HEK293 (cell line): ENCODE results near the gene LINS1.

Experiments
- CTCF ChIA-PET: fragments of 350-600 bp; formaldehyde crosslinking; extraction: SDS; loops from one replicate; lab custom pipeline; 2021; ENCODE audit warnings: antibody characterized with exemption; lab: Yijun Ruan, JAX
- POLR2A ChIA-PET: fragments of 300-600 bp; formaldehyde crosslinking; extraction: SDS; loops from one replicate; lab custom pipeline; 2020; ENCODE audit warnings: antibody characterized with exemption, inconsistent platforms; lab: Yijun Ruan, JAX
- H3K27ac ChIP-seq: fragments of 200-500 bp; sonication (Bioruptor generic); 2 replicates; pipeline ENCODE4 v1.5.1; 2014; ENCODE audit warnings: low read depth, low read length, control low read depth, inconsistent platforms; ENCODE audit errors: extremely low read depth
- H3K36me3 ChIP-seq, 2 experiments: fragments of 200-500 bp in 1 of 2; sonication (Bioruptor generic) in 1 of 2; 1 replicate in 1 of 2; 2 replicates in 1 of 2; pipeline ENCODE4 v1.5.1; 2014 to 2017; ENCODE audit warnings: inconsistent platforms in 2 of 2, low read length in 2 of 2; ENCODE audit not compliant: control insufficient read depth in 2 of 2, insufficient read depth in 1 of 2
- H3K4me1 ChIP-seq: fragments of 200-500 bp; sonication (Bioruptor generic); 2 replicates; pipeline ENCODE4 v1.5.1; 2014; ENCODE audit warnings: mild to moderate bottlenecking, low read length, inconsistent platforms; ENCODE audit not compliant: control insufficient read depth, insufficient read depth
- H3K4me3 ChIP-seq: 2 replicates; pipeline ENCODE4 v1.5.1; 2011; ENCODE audit warnings: low read depth, mild to moderate bottlenecking, control low read depth, low read length, moderate library complexity
- H3K9me3 ChIP-seq: fragments of 200-500 bp; sonication (Bioruptor generic); 2 replicates; pipeline ENCODE4 v1.5.1; 2014; ENCODE audit warnings: low read depth, low read length, inconsistent platforms; ENCODE audit not compliant: control insufficient read depth, insufficient read depth
- AEBP2 ChIP-seq: fragments of 450-650 bp; formaldehyde crosslinking; IDR thresholded peaks from 2 replicates; pipeline ENCODE4 v1.5.1; 2016; ENCODE audit warnings: missing biosample characterization, missing genetic modification characterization, borderline replicate concordance
- BCL11A ChIP-seq: fragments of 450-650 bp; formaldehyde crosslinking; IDR thresholded peaks from 2 replicates; pipeline ENCODE4 v1.5.1; 2016; ENCODE audit warnings: low read depth, missing biosample characterization, missing genetic modification characterization
- GLI2 ChIP-seq: fragments of 450-650 bp; formaldehyde crosslinking; IDR thresholded peaks from 2 replicates; pipeline ENCODE4; 2017; ENCODE audit warnings: missing biosample characterization, missing genetic modification characterization, low read depth, borderline replicate concordance
- PRDM6 ChIP-seq: fragments of 450-650 bp; formaldehyde crosslinking; IDR thresholded peaks from 2 replicates; pipeline ENCODE4 v1.5.1; 2017; ENCODE audit warnings: missing biosample characterization, missing genetic modification characterization
- SP7 ChIP-seq: fragments of 450-650 bp; formaldehyde crosslinking; IDR thresholded peaks from 2 replicates; pipeline ENCODE4 v1.5.1; 2016; ENCODE audit warnings: missing biosample characterization, missing genetic modification characterization
- TRIM28 ChIP-seq: IDR thresholded peaks from 2 replicates; pipeline ENCODE4 v1.6.1; 2011; ENCODE audit warnings: low read length, control low read depth, borderline replicate concordance
- ZBTB10 ChIP-seq: fragments of 450-650 bp; formaldehyde crosslinking; IDR thresholded peaks from 2 replicates; pipeline ENCODE4 v1.5.1; 2016; ENCODE audit warnings: missing biosample characterization, missing genetic modification characterization
- ZFP41 ChIP-seq: fragments of 450-650 bp; formaldehyde crosslinking; IDR thresholded peaks from 2 replicates; pipeline ENCODE4 v1.5.1; 2016; ENCODE audit warnings: missing biosample characterization, missing genetic modification characterization, borderline replicate concordance
- ZNF10 ChIP-seq: fragments of 450-650 bp; formaldehyde crosslinking; IDR thresholded peaks from 2 replicates; pipeline ENCODE4 v1.5.1; 2017; ENCODE audit warnings: missing biosample characterization, missing genetic modification characterization
- ZNF112 ChIP-seq: fragments of 450-650 bp; formaldehyde crosslinking; IDR thresholded peaks from 2 replicates; pipeline ENCODE4 v1.5.0; 2017; ENCODE audit warnings: missing biosample characterization, missing genetic modification characterization
- ZNF138 ChIP-seq: fragments of 450-650 bp; formaldehyde crosslinking; IDR thresholded peaks from 2 replicates; pipeline ENCODE4 v1.5.1; 2016; ENCODE audit warnings: missing biosample characterization, missing genetic modification characterization, borderline replicate concordance
- ZNF169 ChIP-seq: fragments of 450-650 bp; formaldehyde crosslinking; IDR thresholded peaks from 2 replicates; pipeline ENCODE4 v1.5.1; 2016; ENCODE audit warnings: missing biosample characterization, missing genetic modification characterization
- ZNF221 ChIP-seq: fragments of 450-650 bp; formaldehyde crosslinking; IDR thresholded peaks from 2 replicates; pipeline ENCODE4 v1.5.1; 2017; ENCODE audit warnings: missing biosample characterization, missing genetic modification characterization, borderline replicate concordance
- ZNF24 ChIP-seq: fragments of 450-650 bp; formaldehyde crosslinking; IDR thresholded peaks from 2 replicates; pipeline ENCODE4 v1.5.1; 2016; ENCODE audit warnings: missing biosample characterization, missing genetic modification characterization
- ZNF311 ChIP-seq: fragments of 450-650 bp; formaldehyde crosslinking; IDR thresholded peaks from 2 replicates; pipeline ENCODE4 v1.5.1; 2017; ENCODE audit warnings: missing biosample characterization, missing genetic modification characterization, borderline replicate concordance
- ZNF362 ChIP-seq: fragments of 450-650 bp; formaldehyde crosslinking; IDR thresholded peaks from 2 replicates; pipeline ENCODE4 v1.5.1; 2016; ENCODE audit warnings: missing biosample characterization, missing genetic modification characterization
- ZNF416 ChIP-seq: fragments of 450-650 bp; formaldehyde crosslinking; IDR thresholded peaks from 2 replicates; pipeline ENCODE4 v1.5.1; 2016; ENCODE audit warnings: missing biosample characterization, missing genetic modification characterization
- ZNF433 ChIP-seq: fragments of 450-650 bp; formaldehyde crosslinking; IDR thresholded peaks from 2 replicates; pipeline ENCODE4 v1.5.1; 2016; ENCODE audit warnings: missing biosample characterization, missing genetic modification characterization, low read depth
- ZNF449 ChIP-seq: fragments of 450-650 bp; formaldehyde crosslinking; IDR thresholded peaks from 2 replicates; pipeline ENCODE4 v1.5.1; 2017; ENCODE audit warnings: missing biosample characterization, mild to moderate bottlenecking, missing genetic modification characterization, moderate library complexity
- ZNF521 ChIP-seq: fragments of 450-650 bp; formaldehyde crosslinking; IDR thresholded peaks from 2 replicates; pipeline ENCODE4 v1.5.1; 2017; ENCODE audit warnings: missing biosample characterization, mild to moderate bottlenecking, missing genetic modification characterization
- ZNF544 ChIP-seq: fragments of 450-650 bp; formaldehyde crosslinking; IDR thresholded peaks from 2 replicates; pipeline ENCODE4 v1.5.0; 2017; ENCODE audit warnings: missing biosample characterization, missing genetic modification characterization
- ZNF621 ChIP-seq: fragments of 450-650 bp; formaldehyde crosslinking; IDR thresholded peaks from 2 replicates; pipeline ENCODE4 v1.5.1; 2017; ENCODE audit warnings: missing biosample characterization, missing genetic modification characterization
- ZNF639 ChIP-seq: fragments of 450-650 bp; formaldehyde crosslinking; IDR thresholded peaks from 2 replicates; pipeline ENCODE4 v1.5.1; 2016; ENCODE audit warnings: missing biosample characterization, missing genetic modification characterization
- ZNF654 ChIP-seq: fragments of 450-650 bp; formaldehyde crosslinking; IDR thresholded peaks from 2 replicates; pipeline ENCODE4 v1.5.1; 2016; ENCODE audit warnings: low read depth, missing biosample characterization, missing genetic modification characterization
- ZNF692 ChIP-seq: fragments of 450-650 bp; formaldehyde crosslinking; IDR thresholded peaks from 2 replicates; pipeline ENCODE4 v1.5.1; 2016; ENCODE audit warnings: missing biosample characterization, missing genetic modification characterization
- ZNF785 ChIP-seq: fragments of 450-650 bp; formaldehyde crosslinking; IDR thresholded peaks from 2 replicates; pipeline ENCODE4 v1.5.1; 2016; ENCODE audit warnings: missing biosample characterization, missing genetic modification characterization
- ZNF830 ChIP-seq: fragments of 450-650 bp; IDR thresholded peaks from 2 replicates; pipeline ENCODE4 v1.5.0; 2018; ENCODE audit warnings: missing biosample characterization, missing genetic modification characterization, low read depth, mild to moderate bottlenecking, moderate library complexity

The LINS1 gene

GRCh38 chr15:100537331-100537730 is 64.7 kb downstream of the LINS1 start:
- Histone ChIP-seq H3K9me3 (no peaks in the 10 kb centered on the region), H3K27ac (no peak overlapping the region), H3K4me1 (no peaks in the 10 kb centered on the region)
- ChIA-PET POLR2A (no interaction called here), CTCF (no interaction called here)
- TF ChIP-seq ZNF639 (tag by site-specific recombination) (no peak), ZNF433 (no peak), SP7 (tag by site-specific recombination) (no peak), ZNF621 (tag by site-specific recombination) (no peak), PRDM6 (tag by site-specific recombination) (no peak), ZNF785 (tag by site-specific recombination) (no peak), ZNF221 (no peak), ZNF24 (tag by site-specific recombination) (no peak), ZNF311 (no peak), ZNF10 (tag by site-specific recombination) (no peak), ZBTB10 (tag by site-specific recombination) (no peak), ZNF169 (tag by site-specific recombination) (no peak), ZNF654 (tag by site-specific recombination) (no peak), ZNF521 (no peak), ZNF544 (no peak), ZNF449 (no peak), GLI2 (no peak), ZNF692 (tag by site-specific recombination) (no peak)
- TF ChIP-seq, all 188 proteins: peak for 0
- Histone ChIP-seq H3K4me3 (no peak overlapping the region), H3K36me3 (no peaks in the 10 kb centered on the region)

- Histone ChIP-seq H3K4me3 (no peak overlapping the region), H3K36me3 (no peaks in the 10 kb centered on the region), H3K9me3 (no peaks in the 10 kb centered on the region), H3K27ac (no peak overlapping the region)
- POLR2A ChIA-PET, result no interaction called here
- TF ChIP-seq ZNF362 (no peak), ZNF138 (tag by site-specific recombination) (no peak), ZNF112 (no peak), ZNF830 (tag by site-specific recombination) (no peak), ZNF416 (no peak), TRIM28 (no peak), ZFP41 (no peak), AEBP2 (tag by site-specific recombination) (no peak), BCL11A (tag by site-specific recombination) (no peak)
- TF ChIP-seq, all 188 proteins: peak for 0
- no peaks in the 10 kb centered on the region for H3K4me1 ChIP-seq
- CTCF ChIA-PET, result interaction anchor here (0.6 kb wide), 1 partner anchor 114 kb away, joined by 4 read pairs; no protein-coding TSS in a partner anchor
Measured at GRCh38 chr15:100536733-100537132, 65.3 kb downstream of the LINS1 start.
